Stimulated activated CD8-positive, alpha-beta memory T cell treated with anti-CD3 and anti-CD28 coated beads, Interleukin-7, amount 100 ng/mL, for 24 hours (primary cell): ENCODE results near the gene CACFD1.

ENCODE experiments used
- DNase-seq: peaks from one replicate; pipeline ENCODE4 v3.0.0-alpha.2; 2020; ENCODE audit warnings: low read depth

The CACFD1 gene

DNA sequence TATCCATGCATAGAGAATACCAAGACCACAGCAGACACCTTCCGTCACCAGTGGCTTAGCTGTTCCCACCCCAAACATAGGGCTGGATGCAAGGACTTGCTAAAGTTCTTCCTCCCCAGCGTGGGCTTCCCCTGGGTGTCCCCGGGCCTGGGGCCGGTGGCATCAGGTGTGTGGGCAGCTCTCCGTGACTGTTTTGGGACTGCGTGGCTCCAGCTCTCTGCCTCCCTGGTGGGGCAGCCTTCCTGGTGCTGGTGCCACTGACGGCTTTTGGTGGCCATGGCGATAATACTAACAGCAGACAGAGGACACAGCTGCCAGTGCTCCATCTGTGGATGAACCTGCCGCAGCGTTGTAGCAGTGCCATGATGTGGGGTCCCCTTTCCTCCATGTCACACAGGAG, 4.9 kb downstream of the CACFD1 start:
- no peak for DNase-seq

DNA sequence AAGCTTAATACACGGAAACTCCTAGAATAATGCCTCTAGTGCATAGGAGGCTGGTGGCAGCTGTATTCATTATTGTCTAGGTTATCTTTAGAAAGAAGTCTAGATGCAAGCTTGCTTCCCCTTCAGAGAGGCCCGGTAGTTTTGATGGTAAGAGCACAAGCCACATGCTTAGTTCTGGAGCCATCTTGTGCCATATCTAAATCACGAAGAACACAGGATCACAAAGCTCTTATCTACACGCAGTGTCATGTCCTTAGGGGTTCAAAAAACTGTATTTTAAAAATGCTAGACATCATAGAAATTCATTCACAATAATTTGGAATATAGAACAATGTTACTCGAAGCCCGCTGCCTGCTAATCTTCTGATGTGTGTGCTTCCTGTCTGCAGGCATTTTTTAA, 6.2 kb downstream of the CACFD1 start:
- DNase-seq, result no peak

DNA sequence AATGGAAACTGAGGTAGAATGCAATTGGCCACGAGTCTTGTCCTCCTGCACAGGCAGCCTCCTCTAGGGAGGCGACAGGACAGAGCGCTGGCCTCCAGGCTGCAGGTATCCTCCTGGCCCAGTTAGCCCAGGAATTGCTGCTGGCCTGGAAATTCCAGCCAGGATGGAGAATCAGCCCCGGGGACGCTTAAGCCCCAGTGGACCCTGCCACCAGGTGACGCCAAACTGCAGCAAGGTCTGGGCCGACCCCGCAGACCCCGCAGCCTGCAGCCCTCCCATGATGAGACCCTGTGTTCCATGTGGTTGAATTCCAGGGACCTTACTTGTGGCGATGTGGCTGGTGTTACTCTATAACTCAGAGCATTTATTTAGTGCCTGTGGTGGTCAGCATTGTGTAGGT, 7.3 kb downstream of the CACFD1 start:
- DNase-seq, result no peak

DNA sequence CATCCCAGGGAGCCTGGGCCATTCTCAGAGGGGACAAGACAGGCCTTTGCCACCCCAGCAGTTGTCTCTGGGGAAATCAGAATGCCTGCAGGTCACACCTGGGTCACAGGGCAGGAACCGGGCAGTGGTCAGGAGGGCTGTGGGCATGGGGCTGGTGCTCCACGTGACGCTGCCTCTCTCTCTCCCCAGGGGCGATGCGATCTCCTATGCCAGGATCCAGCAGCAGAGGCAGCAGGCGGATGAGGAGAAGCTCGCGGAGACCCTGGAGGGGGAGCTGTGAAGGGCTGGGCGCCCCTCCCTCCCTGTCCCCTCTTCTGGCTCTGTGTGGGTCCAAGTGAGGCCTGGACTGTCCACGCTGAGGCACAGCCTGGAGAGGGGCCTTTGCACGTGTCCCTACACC, 8.6 kb downstream of the CACFD1 start:
- no peak for DNase-seq

DNA sequence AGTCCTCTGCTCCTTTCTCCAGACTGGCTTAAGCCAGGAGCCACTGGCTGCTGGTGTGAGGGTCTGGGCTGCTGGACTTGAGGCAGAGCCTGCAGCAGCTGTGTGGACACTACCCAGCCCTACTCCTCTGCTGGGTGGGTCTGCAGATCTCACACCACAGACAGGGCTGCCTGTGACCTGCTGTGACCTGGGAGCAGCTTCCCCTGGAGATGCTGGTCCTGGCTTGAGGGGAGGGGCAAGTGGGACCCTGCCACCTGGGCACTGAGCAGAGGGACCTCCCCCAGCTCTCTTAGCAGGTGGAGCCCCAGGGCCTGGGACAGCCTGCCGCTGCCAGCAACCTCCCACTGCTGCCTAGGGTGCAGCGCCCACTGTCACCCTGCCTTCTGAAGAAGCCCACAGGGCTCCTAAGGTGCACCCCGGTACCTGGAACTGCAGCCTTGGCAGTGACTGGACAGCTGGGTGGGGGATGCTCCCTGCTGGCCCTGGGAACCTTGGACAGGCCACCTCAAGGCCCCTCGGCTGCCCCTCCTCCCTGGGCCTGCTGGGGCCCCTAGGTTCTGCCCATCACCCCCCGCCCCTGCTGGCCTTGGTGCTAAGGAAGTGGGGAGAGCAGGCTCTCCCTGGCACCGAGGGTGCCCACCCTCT, 9.1 kb downstream of the CACFD1 start:
- no peak for DNase-seq

DNA sequence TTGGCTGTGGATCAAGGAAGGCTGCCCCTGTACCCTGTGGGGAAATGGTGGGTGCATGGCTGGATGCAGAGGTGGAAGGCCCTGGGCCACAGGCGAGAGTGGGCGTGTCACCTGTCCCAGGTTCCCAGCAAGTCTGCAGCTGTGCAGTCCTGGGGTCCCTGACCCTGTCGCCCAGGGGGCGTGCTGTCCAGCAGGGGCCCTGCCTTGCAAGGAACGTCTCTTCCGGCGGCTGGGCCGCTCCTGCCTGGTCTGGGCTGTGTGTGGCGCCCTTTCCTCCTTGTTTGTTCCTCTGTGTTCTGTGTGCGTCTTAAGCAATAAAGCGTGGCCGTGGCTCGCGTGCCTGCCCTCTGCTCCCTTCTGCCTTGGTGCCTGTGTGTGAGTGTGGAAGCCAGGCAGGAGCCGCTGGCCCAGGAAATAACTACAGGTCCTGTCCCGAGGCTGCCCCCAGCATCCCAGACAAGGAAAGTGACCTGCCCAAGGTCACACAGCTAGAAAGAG, 10.7 kb downstream of the CACFD1 start:
- DNase-seq, result no peak

DNA sequence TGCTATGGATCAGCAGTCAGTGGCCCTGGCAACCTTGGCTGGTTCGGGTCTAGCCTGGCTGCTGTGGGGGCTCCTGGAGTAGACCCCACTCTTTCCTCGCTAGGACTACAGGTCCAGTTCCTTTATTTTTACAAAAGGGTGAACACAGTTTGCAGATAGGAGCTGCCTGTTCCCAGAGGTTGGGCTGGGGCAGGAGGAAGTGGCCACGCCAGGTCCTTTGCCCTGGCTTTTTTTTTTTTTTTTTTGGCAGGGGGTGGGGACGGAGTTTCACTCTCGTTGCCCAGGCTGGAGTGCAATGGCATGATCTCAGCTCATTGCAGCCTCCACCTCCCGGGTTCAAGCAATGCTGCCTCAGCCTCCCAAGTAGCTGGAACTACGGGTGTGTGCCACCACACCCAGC, 11.2 kb downstream of the CACFD1 start:
- no peak for DNase-seq

DNA sequence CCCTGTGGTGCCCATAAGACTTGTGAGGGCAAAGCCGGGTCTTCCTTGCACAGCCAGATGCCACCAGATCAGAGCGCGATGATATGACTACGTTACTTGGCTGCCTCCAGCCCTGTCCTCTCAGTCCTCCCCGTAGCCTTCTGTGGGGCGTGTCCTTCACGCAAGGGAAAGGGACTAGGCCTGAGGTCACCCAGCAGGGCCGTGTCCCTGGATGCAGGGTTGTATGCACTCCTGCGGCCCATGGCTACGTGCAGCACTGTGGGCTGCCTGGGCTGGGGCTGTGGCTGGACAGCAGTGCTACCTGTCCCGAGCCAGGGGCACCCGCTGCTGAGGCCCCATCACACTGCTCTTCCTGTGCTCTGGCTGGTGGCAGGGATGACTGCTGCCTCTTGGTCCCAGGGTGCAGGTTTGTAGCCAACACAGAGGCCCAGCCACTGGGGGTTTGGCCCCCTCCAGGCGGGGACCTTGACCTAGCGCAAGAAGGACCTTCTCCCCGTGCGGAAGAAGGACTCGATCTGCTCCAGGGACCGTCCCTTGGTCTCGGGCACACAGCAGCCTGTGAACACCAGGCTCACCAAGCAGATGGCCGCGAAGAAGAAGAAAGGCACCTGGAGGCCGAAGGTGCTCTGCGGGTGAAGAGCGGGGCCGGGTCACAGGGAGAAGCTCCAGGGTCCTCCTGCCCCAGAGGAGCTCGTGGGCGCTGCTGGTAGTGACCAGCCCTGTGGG, 11.9 kb downstream of the CACFD1 start:
- no peak for DNase-seq

DNA sequence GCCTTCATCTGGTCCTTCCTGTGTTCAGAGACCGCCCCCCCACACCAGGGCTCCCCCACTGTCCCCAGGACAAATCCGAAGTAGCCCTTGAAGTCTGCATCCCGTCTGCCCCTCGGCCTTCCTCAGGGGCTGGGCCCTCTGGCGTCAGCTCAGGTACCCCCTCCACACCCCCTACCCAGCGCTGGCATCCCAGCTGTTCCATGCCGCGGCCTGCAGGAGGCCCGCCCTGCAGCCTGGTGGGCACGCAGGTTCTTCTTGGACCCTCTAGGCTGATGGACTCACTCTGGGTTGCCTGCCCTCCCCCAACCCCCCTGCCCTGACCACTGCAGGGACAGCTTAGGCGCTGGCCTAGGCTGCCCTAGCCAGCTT, 12.5 kb downstream of the CACFD1 start:
- no peak for DNase-seq

DNA sequence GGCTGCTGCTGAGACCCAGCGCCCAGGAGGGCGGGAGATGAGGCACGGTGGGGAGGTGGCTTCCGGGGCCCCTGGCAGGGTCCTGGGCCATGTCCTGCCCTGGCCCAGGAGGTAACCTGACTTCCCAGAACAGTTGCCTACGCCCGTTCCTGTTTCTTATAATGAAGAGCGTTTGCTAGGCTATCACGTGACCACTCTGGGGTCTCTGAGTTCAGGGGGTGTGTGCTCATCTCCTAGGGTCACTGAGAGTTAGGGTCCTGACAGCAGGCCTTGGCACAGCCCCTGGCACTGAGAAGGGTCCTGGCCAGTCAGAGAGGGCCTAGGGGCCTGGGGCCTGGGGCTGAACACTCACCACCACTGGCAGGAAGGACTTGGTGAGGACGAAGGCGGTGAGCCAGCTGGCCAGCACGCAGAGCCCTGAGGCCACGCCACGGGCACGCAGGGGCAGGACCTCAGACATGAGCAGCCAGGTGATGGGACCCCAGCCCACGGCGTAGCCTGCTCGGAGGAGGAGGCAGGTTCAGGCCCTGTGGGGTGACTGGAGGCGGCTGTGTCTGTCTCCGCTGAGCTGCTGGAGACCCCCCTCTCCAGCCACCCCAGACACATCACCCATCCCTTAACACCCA, 13.1 kb downstream of the CACFD1 start:
- DNase-seq, result no peak

DNA sequence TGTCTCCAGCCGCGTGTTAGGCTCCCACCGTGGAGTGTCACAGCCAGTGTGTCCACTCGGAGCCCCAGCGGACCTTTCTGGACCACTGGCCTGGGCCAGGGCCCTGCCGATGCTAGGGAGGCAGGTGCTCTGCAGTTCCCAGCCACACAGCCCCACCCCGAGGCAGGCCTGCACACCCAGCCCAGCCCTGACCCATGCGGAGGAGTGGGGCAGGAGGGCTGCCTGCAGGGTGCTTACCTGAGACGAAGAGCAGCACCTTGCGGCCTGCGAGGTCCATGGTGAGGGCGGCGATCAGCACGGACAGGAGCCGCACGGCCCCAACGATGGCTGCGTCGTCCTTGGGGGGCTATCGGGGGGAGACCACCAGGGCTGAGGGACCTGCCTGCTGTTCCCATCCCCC, 14.0 kb downstream of the CACFD1 start:
- DNase-seq, result no peak

DNA sequence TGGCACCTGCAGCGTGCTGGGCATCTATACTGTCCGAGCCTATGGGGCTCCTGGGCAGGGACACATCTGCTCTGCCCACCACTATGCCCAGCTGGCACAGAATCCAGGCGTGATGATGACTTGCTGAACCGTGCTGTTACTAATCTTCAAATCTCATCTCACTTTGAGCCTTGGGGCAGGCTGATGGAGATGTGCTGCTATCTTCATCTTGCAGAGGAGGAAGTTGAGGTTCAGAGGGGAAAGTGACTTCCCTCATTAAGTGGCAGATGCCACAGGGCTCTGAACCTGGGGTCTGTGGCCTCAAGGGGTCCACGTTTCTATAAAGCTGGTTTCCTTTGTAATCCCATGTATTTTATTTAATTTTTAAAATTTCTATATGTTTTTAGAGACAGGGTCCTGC, 14.4 kb downstream of the CACFD1 start:
- no peak for DNase-seq

DNA sequence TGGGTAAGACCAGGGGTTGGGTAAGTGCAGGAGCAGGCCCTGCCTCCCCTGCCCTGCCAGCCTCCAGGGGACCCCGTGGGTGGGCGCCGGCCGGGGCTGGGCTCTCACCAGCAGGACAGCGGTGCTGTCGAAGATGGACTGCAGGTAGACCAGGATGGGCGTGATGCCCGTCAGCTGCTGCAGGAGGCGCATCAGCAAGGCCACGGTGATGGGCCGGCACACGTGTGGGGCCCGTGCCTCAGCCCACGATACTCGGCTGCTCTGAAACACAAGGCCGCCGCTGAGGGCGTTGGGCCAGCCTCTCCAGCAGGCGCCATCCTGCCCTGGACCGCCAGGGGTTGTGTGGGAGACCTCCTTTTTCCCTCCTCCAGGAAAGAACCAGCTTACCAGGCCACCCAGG, 15.1 kb downstream of the CACFD1 start:
- DNase-seq, result no peak

DNA sequence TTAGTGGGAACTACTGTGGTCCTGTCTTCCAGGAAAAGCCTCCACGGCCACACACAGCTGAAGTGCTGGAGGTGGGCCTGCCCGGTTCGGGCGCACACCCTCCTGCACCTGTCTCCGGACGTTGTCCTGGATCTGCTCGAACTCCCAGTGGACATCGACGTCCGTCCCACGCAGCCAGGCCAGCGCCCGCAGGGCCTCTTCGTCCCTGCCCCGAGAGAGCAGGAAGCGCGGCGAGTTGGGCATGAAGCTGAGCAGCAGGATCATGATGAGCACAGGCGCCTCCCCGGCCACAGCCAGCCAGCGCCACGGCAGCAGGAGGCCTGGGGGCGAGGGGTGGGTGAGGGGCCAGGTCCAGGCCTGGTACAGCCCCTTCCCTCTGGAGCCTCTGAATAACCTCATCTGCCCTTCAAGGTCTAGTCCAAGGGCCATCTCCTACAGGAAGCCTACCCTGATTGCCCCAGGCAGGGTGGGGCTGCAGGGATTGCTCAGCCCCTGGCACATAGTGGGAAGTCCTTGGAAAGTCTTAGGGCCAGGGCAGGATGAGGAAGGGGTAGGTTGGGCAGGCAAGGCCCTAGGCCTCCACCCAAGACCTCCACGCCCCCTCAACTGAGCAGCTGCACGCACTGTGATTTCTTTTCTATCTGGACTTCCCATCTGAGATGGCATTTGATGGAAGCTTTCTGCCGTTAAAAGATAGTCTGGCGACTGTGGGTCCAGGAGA, 15.7 kb downstream of the CACFD1 start:
- no peak for DNase-seq

DNA sequence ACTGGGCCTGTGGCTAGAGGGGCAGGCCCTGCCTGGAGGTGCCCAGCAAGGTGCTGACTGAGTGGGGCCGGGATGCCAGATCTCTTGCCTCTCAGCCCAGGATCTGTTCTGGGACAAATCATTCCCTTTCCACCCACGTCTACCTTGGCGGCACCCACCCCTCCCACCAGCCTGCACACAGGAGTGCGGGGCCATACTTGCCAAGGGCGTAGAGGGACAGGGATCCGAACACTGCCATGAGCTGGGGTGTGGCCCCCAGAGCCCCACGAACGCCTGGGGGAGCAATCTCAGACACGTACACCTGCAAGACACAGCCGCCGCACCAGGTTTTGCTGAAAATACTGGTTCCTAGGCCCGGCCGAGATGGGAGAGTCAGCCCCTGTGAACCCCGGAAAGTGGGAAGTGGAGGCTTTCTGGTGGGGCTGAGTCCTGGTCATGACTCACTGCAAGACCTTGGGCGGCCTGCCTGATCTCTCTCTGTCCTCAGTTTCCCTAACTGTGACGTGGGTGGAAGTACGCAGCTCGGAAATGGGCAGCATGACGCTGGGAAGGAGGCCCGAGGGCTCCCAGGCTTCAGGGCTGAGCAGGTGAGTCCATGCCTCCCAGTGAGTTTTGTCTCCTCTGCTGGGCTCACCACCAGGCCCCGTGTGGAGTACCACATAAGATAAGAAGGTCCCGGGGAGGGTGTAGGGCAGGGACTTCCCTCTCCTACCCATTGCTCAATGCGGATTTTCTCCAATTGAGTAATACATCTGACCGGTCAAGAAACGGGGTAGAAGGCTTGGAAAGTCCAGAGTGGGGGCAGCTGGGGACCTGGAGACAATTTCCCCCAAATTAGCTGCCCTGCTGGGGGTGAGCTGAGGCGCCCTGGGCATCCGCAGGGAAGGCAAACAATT, 16.5 kb downstream of the CACFD1 start:
- DNase-seq, result no peak

DNA sequence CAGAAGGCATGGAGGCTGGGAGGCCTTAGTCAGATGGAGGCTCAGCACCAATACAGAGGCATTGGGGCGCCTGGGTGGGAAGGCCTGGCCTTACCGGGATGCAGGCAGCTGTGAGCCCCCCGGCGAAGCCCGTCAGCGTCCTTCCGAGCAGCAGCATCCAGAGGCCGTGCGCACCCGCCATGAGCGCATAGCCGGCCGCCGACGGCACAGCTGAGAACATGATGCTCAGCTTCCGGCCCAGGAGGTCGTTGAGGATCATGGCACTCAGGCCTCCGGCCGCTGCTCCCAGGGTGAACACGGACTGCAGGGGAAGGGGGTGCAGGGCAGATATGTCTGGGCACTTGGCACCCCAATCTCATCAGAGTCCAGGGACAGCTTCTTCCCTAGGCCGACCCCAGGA, 17.2 kb downstream of the CACFD1 start:
- DNase-seq, result no peak

DNA sequence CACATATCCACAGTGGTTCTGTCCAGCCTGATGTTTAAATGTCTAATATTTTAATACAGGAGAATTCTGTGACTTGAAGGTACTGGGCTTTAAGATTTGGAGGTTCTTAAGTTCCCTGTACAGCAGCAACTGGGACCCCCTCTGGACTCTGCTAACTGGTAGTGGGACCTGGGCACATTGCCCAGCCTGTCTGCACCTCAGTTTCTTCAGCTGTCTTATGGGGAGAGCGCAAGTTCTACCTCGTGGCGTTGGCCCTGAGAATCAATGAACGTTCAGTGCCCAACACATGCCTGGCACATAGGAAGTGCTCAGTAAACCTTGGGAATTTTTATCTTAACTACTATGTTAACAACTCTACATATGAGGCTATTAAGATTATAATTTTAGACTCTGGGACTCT, 17.7 kb downstream of the CACFD1 start:
- no peak for DNase-seq

DNA sequence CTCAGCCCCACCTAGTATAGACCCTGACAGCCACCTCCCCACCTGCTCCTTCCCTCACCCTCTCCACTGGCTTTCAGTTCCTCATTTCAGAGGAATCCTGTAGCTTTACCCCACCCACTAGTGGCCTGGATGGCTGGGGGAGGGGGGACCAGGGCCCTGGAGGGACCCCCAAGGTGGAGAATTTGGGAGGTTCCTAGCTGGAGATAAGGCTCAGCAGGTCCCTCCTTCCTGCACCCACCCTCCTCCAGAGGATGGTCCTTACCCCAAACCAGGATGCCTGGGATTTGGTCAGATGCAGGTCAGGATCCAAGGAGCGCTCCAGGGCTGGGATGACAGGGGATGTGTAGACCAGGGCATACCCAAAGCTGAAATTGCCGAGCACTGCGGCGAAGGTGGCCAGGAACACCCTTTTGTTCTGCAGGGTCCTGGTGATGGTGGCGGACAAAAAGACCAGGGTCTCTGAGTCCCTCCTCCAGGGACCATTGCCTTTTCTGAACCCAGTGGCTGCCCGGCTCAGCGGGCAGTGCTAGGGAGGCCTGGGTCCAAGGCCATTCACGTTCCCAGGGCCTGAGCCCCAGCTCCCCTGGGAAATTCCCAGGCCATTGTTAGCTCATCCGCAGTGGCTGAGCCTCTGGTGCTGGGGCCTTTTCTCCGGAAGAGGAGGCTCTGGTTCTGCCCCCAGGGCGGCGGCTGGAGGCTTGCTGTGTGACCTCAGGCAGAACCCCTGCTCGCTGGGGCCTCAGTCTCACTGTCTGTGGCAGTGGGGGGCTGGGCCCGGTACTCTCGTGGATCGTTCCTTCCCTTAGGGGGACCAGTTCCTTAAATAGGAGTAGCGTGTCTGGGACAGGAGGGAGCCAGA, 18.4 kb downstream of the CACFD1 start:
- no peak for DNase-seq

DNA sequence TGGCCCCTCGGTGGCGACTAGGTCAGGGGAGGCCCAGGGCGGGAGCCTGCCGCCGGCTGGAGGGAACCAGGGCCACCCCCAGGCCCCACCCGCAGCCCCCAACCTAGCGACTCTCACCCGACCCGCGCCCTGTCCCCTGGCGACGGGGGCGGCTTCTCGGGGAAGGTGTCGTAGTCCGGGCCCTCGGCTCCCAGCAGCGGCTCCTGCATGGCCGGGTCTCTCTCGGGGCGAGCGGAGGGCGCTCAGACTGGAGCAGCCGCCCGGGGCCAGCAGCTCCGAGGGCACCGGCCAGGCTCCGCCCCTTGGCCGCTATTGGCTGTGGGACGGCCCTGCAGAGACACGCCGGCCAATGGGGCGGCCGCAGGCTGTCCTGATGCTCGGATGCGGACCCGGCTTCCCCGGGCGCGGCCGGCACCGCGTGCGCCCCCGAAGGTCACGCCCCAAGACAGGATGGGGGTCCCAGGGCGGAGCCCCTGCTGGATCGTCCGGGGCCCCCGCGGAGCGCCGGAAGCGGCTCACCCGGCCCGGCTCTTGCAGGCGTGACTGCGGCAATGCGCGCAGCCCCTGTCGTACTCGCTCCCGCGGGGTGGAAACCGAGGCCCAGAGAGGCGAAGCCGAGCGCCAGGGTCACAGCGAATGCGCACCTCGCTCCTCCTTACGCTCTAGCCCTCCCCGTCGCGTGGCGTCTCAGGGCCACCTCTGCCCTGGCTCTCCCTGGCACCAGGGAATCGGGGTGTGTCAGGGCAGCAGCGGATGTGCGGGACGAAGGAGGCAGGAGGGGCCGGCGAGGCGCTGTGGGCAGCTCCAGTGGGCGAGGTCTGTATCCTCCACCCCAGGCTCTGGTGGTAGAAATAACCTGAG, 19.3 kb downstream of the CACFD1 start, which contains the start of gene SLC2A6:
Gene SLC2A6, minus strand, starts transcription at position 249 of the 861 bp plus-strand sequence. Its CDS starts 40 bp downstream, at position 209.
- peak; percentile 60 for DNase-seq

DNA sequence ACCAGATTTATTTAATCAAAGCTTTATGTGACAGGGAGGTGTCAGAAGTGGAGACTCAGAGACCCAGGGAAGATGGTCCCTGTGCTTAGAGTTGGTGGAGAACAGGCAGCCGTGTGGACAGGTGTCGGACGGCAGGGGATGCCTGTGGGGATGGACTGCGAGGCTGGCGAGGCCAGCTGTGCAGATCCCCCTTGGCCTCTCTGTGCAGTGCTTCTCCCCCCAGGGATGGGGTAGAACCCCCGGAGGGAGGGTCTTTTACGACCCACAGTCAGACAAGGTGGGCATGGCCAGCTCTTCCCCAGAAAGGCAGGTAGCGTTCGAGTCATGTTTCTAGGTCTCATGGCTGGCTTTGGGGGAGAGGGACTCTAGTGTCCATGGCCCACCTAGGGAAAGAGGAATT, 23.8 kb downstream of the CACFD1 start:
- DNase-seq, result no peak
